Astrocyte of the hippocampus (primary cell): ENCODE results near the gene SYT9.
A peak's percentile ranks its signal among the peaks of the same experiment; 100 is the strongest.
"Not testable (repeated sequence)": the region's sequence is repeated elsewhere in the genome, so short reads cannot be mapped to it uniquely, and the experiment has no call there.

Source experiments
- DNase-seq: peaks from one replicate; pipeline ENCODE4 v3.0.0; 2011; ENCODE audit warnings: low read depth, low spot score

The SYT9 gene

DNA sequence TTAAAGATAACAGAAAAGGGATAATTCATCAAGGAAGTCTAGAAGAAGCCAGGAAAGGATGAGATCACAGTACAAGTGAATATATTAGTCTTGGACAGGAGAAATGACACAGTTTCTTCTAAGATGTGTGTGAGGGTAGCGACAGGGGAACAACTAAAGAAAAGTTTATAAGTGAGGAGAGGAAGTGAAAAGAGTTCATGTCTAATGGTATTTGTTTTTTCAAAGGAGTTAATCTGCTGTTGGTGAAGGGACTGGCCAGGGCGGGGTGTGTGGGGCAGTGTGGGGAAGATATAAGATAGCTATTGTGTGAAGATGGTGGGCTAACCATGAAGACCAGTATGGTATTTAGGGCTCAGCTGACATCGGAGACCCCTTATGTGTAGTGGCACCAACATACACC, 254.5 kb downstream of the SYT9 start:
- no peak for DNase-seq

GRCh38 chr11:7508087-7508486, 256.4 kb downstream of the SYT9 start:
- no peak for DNase-seq

DNA sequence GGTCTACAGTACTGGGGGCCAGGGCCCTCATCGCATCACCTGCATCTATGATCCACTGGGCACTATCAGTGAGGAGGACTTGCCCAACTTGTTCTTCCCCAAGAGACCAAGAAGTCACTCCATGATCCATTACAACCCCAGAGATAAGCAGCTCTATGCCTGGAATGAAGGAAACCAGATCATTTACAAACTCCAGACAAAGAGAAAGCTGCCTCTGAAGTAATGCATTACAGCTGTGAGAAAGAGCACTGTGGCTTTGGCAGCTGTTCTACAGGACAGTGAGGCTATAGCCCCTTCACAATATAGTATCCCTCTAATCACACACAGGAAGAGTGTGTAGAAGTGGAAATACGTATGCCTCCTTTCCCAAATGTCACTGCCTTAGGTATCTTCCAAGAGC, 258.3 kb downstream of the SYT9 start:
- DNase-seq = no peak

DNA sequence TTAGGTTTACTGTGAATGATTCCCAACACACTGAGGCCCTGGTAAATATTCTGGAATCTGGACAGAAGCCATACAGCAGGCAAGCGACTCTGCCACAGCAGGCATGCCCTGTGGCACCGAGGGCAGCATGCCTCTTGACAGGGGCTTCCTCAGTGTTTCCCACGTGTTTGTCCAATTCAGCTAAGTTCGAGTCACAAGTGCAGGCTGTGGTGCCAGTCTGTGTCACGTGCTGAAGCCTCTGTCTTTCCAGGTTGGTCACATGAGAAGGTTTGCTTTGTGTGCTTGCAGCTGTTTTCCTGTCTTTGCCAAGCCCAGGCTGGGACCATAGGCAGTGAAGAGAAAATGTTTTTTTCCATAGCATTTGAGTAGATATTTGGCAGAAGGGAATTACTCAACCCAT, 259.7 kb downstream of the SYT9 start:
- DNase-seq = no peak

DNA sequence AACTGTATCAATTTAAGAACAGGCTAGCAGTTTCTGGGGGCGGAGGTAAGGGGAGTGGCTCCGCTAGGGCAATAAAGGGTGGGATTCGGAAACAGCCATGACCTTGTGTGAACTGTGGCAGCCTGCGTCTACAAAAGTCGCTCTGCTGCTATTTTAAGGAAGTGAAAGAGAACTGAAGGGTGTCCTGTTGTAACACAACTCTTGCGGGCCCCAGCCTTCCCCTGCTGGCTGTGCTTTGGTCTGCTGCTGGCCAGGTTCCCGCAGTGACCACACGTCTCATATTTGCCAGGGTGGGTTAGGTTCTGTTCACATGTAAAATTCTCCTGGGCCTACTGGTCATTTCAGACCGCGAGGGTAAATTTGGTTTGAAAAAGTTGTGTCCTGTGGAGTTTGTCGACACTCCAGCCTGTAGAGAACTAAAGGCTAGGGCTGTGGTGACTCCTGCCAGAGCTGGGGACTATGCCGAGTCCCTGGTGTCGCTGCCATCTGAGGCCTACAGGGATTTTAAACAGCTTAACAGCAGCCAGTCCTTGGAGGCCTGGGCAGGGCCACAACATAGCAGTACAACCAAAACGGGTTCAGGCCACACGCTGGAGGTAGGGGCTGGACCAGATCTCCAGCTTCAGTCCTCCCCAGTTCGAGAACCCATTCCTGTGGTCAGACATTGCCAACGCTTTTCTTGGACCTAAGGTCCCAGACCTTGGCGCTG, 261.0 kb downstream of the SYT9 start:
- DNase-seq = peak; percentile 25

- peak; percentile 85 for DNase-seq
These were observed 261.8 kb downstream of the SYT9 start, which contains the start of gene PPFIBP2 for GRCh38 chr11:7513234-7514098. Gene PPFIBP2 (plus strand): TSS chr11:7513999. CDS start chr11:7549476, 35,477 bp downstream.

- DNase-seq = peak; percentile 26
These were observed 262.4 kb downstream of the SYT9 start for GRCh38 chr11:7514099-7514591.

DNA sequence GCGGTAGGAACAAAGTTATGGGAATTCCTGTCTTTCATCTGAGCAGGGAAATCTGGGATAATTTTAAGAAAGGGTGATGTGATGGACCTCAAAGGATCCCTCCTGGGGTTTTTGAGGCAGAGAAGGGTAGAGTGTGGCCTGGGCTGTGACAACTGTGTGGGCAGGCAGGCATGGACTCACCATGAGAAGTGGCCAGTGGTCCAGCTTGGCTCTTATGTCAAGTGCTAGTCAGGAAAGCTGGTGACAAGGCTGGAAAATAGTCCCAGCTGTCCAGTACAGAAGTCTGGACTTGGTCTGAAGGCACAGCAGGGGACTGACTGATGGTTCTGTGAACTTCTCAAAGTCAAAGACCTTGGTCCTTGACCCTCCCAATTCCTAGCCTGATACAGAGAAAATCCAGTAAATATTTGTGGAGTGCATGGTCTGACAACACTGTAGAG, 263.8 kb downstream of the SYT9 start:
- no peak for DNase-seq

DNA sequence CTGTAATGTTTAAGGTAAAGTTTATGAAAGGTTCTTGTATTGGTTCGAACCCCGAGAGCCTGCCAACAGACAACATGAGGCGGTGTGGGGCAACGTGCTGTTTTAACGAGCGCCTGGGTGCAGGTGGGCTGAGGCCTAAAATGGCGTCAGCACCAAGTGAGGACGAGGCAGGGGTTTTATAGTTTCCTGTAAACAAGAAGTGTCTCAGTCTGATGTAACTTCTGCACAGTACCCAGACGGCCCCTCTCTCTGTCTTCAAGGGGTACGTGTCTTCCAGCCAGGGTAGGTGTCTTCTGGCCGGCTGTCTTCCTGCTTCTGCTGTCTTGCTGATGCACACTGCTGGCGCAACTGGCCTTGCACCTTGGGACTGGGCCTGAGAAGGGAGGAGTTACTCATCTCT, 264.8 kb downstream of the SYT9 start:
- DNase-seq = no peak

- not testable (repeated sequence) for DNase-seq
These were observed 266.0 kb downstream of the SYT9 start for GRCh38 chr11:7517743-7518142.
